Esophagus muscularis mucosa (tissue), 4 donors: Measurements from ENCODE around the gene RNASE8. TPM values are rescaled to one million over a fixed set of nuclear protein-coding genes. Genes with fewer than 3 reads are reported as not detected.
A peak's percentile ranks its signal among the peaks of the same experiment; 100 is the strongest.

Experiments used
- DNase-seq: peaks from one replicate; pipeline ENCODE4 v3.0.0-alpha.2; 2017; ENCODE audit errors: extremely low spot score
- H3K27ac ChIP-seq, 4 donors: fragments of 200-600 bp; sonication (generic); replicated peaks in 1 of 4; 1 replicate in 3 of 4; 2 replicates in 1 of 4; pipeline ENCODE4 v1.5.1; 2016 to 2019; ENCODE audit warnings: mild to moderate bottlenecking in 1 of 4
- H3K27me3 ChIP-seq, 4 donors: fragments of 200-600 bp; sonication (generic); one replicate each; pipeline versions ENCODE4 v1.5.1 to v1.6.0; 2016 to 2019
- H3K36me3 ChIP-seq, 4 donors: fragments of 200-600 bp; sonication (generic); one replicate each; pipeline ENCODE4 v1.5.1; 2016 to 2019
- H3K4me1 ChIP-seq, 4 donors: fragments of 200-600 bp; sonication (generic); one replicate each; pipeline ENCODE4 v1.5.1; 2016 to 2019
- H3K4me3 ChIP-seq, 4 donors: fragments of 200-600 bp; sonication (generic); 1 replicate in 2 of 4; 2 replicates in 2 of 4; pipeline ENCODE4 v1.5.1; 2016 to 2019; ENCODE audit warnings: mild to moderate bottlenecking in 4 of 4, moderate library complexity in 1 of 4
- H3K9me3 ChIP-seq, 4 donors: fragments of 200-600 bp; sonication (generic); 1 replicate in 3 of 4; 2 replicates in 1 of 4; pipeline ENCODE4 v1.5.1; 2016 to 2019
- EP300 ChIP-seq: sonication (generic); formaldehyde crosslinking; IDR thresholded peaks from one replicate; pipeline ENCODE4 v1.6.1; 2017; ENCODE audit warnings: antibody characterized with exemption
- POLR2A ChIP-seq: fragments of 450-650 bp; IDR thresholded peaks from one replicate; pipeline ENCODE4 v1.6.1; 2017; ENCODE audit warnings: antibody characterized with exemption, moderate library complexity, mild to moderate bottlenecking, low read depth
- POLR2AphosphoS5 ChIP-seq, 2 donors: sonication (generic); formaldehyde crosslinking; IDR thresholded peaks; one replicate each; pipeline ENCODE4 v1.6.1; 2017; ENCODE audit warnings: antibody characterized with exemption in 2 of 2
- WGBS: methylation state at CpG from one replicate; pipeline ENCODE4 v1.1.5; 2018; 5-methylcytosine and 5-hydroxymethylcytosine counted together
- intact Hi-C: fragments of 100-400 bp; cut with DNase I; formaldehyde crosslinking; loops from one replicate; pipeline ENCODE4 v1.15.1; 2023
- total RNA-seq, 4 donors: library from RNA; depleted of rRNA; stranded (reverse); fragments of >200 nt; gene quantifications; one replicate each; pipeline versions ENCODE4 v1.1.0 to v1.2.1, GENCODE V29; 2016
- TF ChIP-seq, protein P1 (sequence below), 3 experiments: fragments of 200-600 bp in 2 of 3; fragments of 450-650 bp in 1 of 3; sonication (generic) in 2 of 3; IDR thresholded peaks; one replicate each; pipeline ENCODE4 v1.5.1; 2017 to 2019; ENCODE audit warnings: antibody characterized with exemption in 3 of 3, mild to moderate bottlenecking in 2 of 3, moderate library complexity in 1 of 3

RNASE8 gene
- total RNA-seq, 4 donors from 2014 or later, result not detected

DNA sequence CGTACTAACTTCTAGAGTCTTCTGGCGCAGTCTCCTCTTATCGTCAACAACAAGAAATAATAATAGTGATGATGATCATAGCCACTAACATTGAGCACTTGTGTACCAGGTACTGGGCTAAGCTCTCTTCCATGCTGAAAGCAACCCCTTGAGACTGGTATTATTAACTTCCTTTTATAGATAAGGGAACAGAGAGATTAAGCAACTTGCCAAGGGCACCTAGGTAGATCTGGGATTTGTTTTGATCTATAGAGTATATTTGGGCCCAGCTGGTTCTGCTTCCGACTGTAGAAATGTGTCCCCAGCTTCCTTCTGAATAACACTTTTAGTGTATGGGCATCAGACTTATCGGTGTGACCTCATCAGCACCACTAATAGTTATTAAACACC is 42.0 kb downstream of the RNASE8 start:
- 54% methylated on average over 5 of the region's 5 CpGs for WGBS
- Histone ChIP-seq H3K36me3 (no peaks in the 10 kb centered on the region), H3K4me3 (peak overlapping the region in 3 of 4 donors; percentile 76 to 86 (median 77)), H3K9me3 (no peaks in the 10 kb centered on the region), H3K27me3 (no peaks in the 10 kb centered on the region), H3K4me1 (peaks cover 37 to 66% (median 62%) of the 10 kb centered on the region in 4 donors), H3K27ac (peak overlapping the region; percentile 97 to 98 (median 97))
- TF ChIP-seq EP300 (no peak), POLR2A (no peak), POLR2AphosphoS5 (IDR thresholded peaks at IDR 0.05) (no peak)
- TF ChIP-seq, protein P1, sequence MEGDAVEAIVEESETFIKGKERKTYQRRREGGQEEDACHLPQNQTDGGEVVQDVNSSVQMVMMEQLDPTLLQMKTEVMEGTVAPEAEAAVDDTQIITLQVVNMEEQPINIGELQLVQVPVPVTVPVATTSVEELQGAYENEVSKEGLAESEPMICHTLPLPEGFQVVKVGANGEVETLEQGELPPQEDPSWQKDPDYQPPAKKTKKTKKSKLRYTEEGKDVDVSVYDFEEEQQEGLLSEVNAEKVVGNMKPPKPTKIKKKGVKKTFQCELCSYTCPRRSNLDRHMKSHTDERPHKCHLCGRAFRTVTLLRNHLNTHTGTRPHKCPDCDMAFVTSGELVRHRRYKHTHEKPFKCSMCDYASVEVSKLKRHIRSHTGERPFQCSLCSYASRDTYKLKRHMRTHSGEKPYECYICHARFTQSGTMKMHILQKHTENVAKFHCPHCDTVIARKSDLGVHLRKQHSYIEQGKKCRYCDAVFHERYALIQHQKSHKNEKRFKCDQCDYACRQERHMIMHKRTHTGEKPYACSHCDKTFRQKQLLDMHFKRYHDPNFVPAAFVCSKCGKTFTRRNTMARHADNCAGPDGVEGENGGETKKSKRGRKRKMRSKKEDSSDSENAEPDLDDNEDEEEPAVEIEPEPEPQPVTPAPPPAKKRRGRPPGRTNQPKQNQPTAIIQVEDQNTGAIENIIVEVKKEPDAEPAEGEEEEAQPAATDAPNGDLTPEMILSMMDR (IDR thresholded peaks at IDR 0.05), result no peak
- intact Hi-C loops, result loop anchor here (10.0 kb wide), 1 partner anchor 165 kb away; the partner anchor contains the start of gene HNRNPC
- DNase-seq, result no peak

DNA sequence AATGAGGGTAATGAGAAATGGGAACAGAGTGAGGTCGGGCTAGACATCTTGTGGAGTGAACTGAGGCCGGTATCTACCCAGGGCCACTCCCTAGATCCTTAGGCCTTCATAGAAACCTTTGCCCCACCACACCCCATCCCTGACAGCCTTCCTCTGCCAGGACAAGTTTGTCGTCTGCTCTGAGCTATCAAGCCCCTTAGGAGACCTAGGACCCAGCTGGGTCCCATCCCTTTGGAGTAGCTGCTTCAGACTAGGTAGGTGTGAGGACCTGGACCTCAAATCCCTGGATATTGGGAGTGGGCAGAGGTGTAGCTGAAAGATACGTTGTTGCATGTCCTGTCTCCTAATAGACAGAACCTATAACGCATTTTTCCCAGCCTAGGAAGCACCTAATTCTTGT is 43.3 kb downstream of the RNASE8 start, which contains the start of gene TMEM253:
TMEM253 (plus strand) TSS at position 136 of the 400 bp plus-strand sequence. CDS start 278 bp downstream, outside the sequence.
- no peak for DNase-seq
- intact Hi-C loops, result loop anchor here (10.0 kb wide), 1 partner anchor 636 kb away; the partner anchor contains the start of genes PIP4P1 and PNP
- no peak within 1 kb of the TSS for H3K4me3 ChIP-seq
- no peaks in the 10 kb centered on the region for H3K36me3 ChIP-seq
- H3K9me3 ChIP-seq, result no peaks in the 10 kb centered on the region
- 85% methylated on average over 5 of the region's 5 CpGs for WGBS
- peaks cover 44 to 66% (median 63%) of the 10 kb centered on the region in 4 donors for H3K4me1 ChIP-seq
- no peaks in the 10 kb centered on the region for H3K27me3 ChIP-seq
- TF ChIP-seq, protein P1 (IDR thresholded peaks at IDR 0.05), result no peak
- TF ChIP-seq POLR2A, result no peak
- TF ChIP-seq POLR2AphosphoS5 (IDR thresholded peaks at IDR 0.05), result no peak
- TF ChIP-seq EP300, result no peak
- H3K27ac ChIP-seq, result peak within 1 kb of the TSS; percentile 97 to 98 (median 97)

DNA sequence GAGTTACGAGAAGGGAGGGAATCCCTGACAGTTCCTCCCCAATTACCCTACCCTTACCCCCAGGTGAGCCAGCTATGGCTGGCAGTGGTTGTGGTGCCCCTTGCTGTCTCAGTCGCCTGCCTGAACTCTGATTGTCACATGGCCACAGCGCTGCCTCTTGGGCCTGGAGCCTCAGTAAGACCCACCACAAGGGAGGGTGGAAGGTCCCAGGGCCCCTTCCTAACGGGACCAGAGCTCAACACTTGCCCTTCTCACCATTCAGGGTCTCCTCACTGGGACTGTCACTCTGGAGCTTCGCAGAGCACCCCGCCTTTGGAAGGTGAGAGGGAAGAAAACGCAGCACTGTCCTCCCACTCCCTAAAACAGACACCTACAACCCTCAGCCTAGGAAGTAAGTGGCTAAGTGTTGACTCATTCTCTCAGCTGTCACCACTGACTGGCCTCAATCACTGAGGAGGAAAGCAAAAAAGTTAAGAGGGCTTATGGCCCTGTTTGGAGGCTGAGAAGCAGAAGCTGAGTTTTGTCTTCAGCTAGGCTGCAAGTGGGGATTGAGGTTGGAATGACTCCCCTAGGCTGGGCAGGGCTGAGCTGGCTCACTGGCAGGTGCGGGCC is 44.3 kb downstream of the RNASE8 start:
- no peaks in the 10 kb centered on the region for H3K27me3 ChIP-seq
- no peaks in the 10 kb centered on the region for H3K36me3 ChIP-seq
- no peaks in the 10 kb centered on the region for H3K9me3 ChIP-seq
- no peak overlapping the region for H3K4me3 ChIP-seq
- peaks cover 45 to 66% (median 63%) of the 10 kb centered on the region in 4 donors for H3K4me1 ChIP-seq
- TF ChIP-seq, protein P1 (IDR thresholded peaks at IDR 0.05), result no peak
- no peak for TF ChIP-seq POLR2A
- no peak for TF ChIP-seq EP300
- no peak for TF ChIP-seq POLR2AphosphoS5 (IDR thresholded peaks at IDR 0.05)
- intact Hi-C loops, result loop anchor here (10.0 kb wide), 1 partner anchor 637 kb away; the partner anchor contains the start of genes PIP4P1 and PNP
- DNase-seq, result no peak
- H3K27ac ChIP-seq, result no peak overlapping the region
- 88% methylated on average over 8 of the region's 8 CpGs for WGBS

DNA sequence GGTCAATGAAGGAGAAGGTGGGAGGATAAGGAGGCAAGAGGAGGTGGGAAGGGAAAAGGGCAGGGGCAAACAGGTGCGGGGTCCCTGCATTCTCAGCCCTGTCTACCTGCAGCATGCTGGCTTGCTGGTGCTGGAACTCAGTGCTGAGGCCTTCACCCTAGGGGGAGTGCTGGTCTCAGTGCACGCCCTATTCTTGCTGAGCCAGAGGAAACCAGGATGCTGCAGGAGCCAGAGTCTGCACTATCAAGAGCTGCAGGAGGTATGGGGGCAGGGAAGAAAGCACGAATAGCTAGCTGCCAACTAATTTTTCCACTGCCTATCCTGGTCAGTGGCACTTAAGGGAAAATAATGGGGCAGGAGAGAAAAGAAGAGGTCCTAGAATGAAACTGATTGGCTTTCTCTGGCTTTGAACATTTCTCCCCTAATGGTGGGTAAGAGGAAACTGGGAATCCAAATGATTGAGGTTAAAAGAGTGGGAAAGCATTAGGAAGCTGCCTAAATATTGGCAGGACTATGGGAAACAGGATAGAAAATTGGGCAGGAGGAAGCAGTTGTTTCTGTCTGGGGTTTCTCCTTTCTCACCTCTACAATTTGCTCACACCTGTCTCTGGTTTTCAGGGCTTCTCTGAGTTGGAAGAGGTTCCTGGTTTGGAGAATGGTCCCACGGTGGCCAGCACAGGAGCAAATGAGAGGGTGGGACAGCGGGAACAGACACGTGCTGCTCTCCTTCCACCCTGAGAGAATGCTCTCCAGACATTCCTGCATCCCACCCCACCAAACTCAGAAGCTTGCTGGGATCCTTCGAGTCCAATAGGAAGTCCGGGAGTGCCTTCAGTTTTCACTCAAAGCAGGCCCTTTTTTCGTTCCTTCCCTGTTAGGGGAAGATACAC is 45.1 kb downstream of the RNASE8 start:
- peaks cover 45 to 62% (median 60%) of the 10 kb centered on the region in 4 donors for H3K4me1 ChIP-seq
- H3K9me3 ChIP-seq, result no peaks in the 10 kb centered on the region
- TF ChIP-seq POLR2AphosphoS5 (IDR thresholded peaks at IDR 0.05) (no peak), POLR2A (no peak), EP300 (no peak)
- TF ChIP-seq, protein P1 (IDR thresholded peaks at IDR 0.05), result no peak
- no peaks in the 10 kb centered on the region for H3K36me3 ChIP-seq
- DNase-seq, result no peak
- peak overlapping the region; percentile 93 to 99 (median 98) for H3K27ac ChIP-seq
- H3K27me3 ChIP-seq, result no peaks in the 10 kb centered on the region
- H3K4me3 ChIP-seq, result peak overlapping the region; percentile 62 to 75 (median 71)
- intact Hi-C loops, result loop anchor here (10.0 kb wide), 1 partner anchor 638 kb away; the partner anchor contains the start of genes PIP4P1 and PNP
- 18% methylated on average over 9 of the region's 9 CpGs for WGBS
